HG02763 (cell line): ENCODE measurements around the gene OSBPL1A.

Source experiments
- ATAC-seq: cut with Tn5 transposase; IDR thresholded peaks from one replicate; pipeline ENCODE4 v1.9.1; 2021; ENCODE audit warnings: mild to moderate bottlenecking, moderate library complexity; ENCODE audit not compliant: unreplicated experiment

The OSBPL1A gene

GRCh38 chr18:24270358-24270936 lies 127.2 kb downstream of the OSBPL1A start:
- ATAC-seq = no peak

GRCh38 chr18:24268784-24269550 lies 128.7 kb downstream of the OSBPL1A start:
- ATAC-seq = no peak

- ATAC-seq = no peak
Measured at GRCh38 chr18:24267878-24268277, 129.7 kb downstream of the OSBPL1A start.

- no peak for ATAC-seq
Measured at GRCh38 chr18:24266131-24266530, 131.5 kb downstream of the OSBPL1A start.

- ATAC-seq = no peak
Measured at GRCh38 chr18:24265502-24266064, 132.0 kb downstream of the OSBPL1A start.

- no peak for ATAC-seq
Measured at GRCh38 chr18:24263050-24263449, 134.6 kb downstream of the OSBPL1A start.

GRCh38 chr18:24262087-24262486 lies 135.5 kb downstream of the OSBPL1A start:
- no peak for ATAC-seq

- ATAC-seq = no peak
Measured at GRCh38 chr18:24259869-24260641, 137.6 kb downstream of the OSBPL1A start.

GRCh38 chr18:24254071-24254470 lies 143.6 kb downstream of the OSBPL1A start:
- no peak for ATAC-seq

GRCh38 chr18:24249716-24250115 lies 147.9 kb downstream of the OSBPL1A start:
- ATAC-seq = no peak

- no peak for ATAC-seq
Measured at GRCh38 chr18:24248359-24248758, 149.3 kb downstream of the OSBPL1A start.

- peak; percentile 64 for ATAC-seq
Measured at GRCh38 chr18:24246143-24246542, 151.5 kb downstream of the OSBPL1A start.

GRCh38 chr18:24244698-24245097 lies 152.9 kb downstream of the OSBPL1A start:
- no peak for ATAC-seq

GRCh38 chr18:24243677-24244076 lies 153.9 kb downstream of the OSBPL1A start:
- no peak for ATAC-seq

GRCh38 chr18:24239341-24239740 lies 158.3 kb downstream of the OSBPL1A start:
- no peak for ATAC-seq

- ATAC-seq = no peak
Measured at GRCh38 chr18:24238387-24238786, 159.2 kb downstream of the OSBPL1A start.

GRCh38 chr18:24234850-24235418 lies 162.7 kb downstream of the OSBPL1A start:
- ATAC-seq = no peak

GRCh38 chr18:24234330-24234729 lies 163.3 kb downstream of the OSBPL1A start:
- no peak for ATAC-seq

GRCh38 chr18:24232800-24233199 lies 164.8 kb downstream of the OSBPL1A start:
- no peak for ATAC-seq

- no peak for ATAC-seq
Measured at GRCh38 chr18:24231773-24232735, 165.6 kb downstream of the OSBPL1A start.
